SK-N-SH (cell line): ENCODE measurements around the gene PROM2.

ENCODE experiments used
- CTCF ChIP-seq: fragments of 200-600 bp; sonication (generic); IDR thresholded peaks from 2 replicates; pipeline ENCODE4 v1.6.1; 2017; ENCODE audit warnings: antibody characterized with exemption, mild to moderate bottlenecking, moderate library complexity
- EP300 ChIP-seq, 2 experiments: IDR thresholded peaks; 2 replicates each; pipeline versions ENCODE4 v1.4.0 to v1.6.1; 2012; ENCODE audit warnings: borderline replicate concordance in 1 of 2, low read depth in 1 of 2, low read length in 1 of 2
- POLR2AphosphoS5 ChIP-seq: IDR thresholded peaks from 2 replicates; pipeline ENCODE4 v1.6.1; 2012; ENCODE audit warnings: low read depth, low read length
- RAD21 ChIP-seq: IDR thresholded peaks from 2 replicates; pipeline ENCODE4 v1.6.1; 2012; ENCODE audit warnings: mild to moderate bottlenecking, low read length
- USF2 ChIP-seq: fragments of 150-350 bp; IDR thresholded peaks from 2 replicates; pipeline ENCODE4 v1.6.1; 2017; ENCODE audit warnings: antibody characterized with exemption, low read length, low read depth, borderline replicate concordance
- TF ChIP-seq, protein P1 (sequence below): IDR thresholded peaks from 2 replicates; pipeline ENCODE4 v1.6.1; 2012; ENCODE audit warnings: mild to moderate bottlenecking, low read depth, low read length, moderate library complexity
- TF ChIP-seq, protein P2 (sequence below): IDR thresholded peaks from 2 replicates; pipeline ENCODE4 v1.4.0; 2012; ENCODE audit warnings: low read depth

DNA sequence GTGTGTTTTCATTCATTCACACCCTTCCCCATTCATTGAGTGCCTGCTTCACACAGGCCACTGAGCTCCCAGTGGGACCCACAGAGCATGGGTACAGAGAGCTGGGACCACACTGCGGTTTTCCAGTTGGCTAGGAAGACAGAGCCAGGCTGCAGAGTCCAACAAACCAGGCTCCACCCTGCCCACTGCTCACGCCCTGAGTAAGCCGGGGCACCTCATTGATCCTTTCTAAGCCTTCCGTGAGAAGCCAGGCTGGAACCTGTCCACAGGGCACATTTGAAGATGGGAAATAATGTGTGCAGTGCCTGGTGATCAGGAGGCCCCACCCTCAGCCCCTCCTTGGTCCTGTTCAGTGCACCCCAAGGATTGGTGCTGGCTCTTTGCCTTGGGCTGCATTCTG, 36.4 kb downstream of the PROM2 start:
- TF ChIP-seq, protein P1, sequence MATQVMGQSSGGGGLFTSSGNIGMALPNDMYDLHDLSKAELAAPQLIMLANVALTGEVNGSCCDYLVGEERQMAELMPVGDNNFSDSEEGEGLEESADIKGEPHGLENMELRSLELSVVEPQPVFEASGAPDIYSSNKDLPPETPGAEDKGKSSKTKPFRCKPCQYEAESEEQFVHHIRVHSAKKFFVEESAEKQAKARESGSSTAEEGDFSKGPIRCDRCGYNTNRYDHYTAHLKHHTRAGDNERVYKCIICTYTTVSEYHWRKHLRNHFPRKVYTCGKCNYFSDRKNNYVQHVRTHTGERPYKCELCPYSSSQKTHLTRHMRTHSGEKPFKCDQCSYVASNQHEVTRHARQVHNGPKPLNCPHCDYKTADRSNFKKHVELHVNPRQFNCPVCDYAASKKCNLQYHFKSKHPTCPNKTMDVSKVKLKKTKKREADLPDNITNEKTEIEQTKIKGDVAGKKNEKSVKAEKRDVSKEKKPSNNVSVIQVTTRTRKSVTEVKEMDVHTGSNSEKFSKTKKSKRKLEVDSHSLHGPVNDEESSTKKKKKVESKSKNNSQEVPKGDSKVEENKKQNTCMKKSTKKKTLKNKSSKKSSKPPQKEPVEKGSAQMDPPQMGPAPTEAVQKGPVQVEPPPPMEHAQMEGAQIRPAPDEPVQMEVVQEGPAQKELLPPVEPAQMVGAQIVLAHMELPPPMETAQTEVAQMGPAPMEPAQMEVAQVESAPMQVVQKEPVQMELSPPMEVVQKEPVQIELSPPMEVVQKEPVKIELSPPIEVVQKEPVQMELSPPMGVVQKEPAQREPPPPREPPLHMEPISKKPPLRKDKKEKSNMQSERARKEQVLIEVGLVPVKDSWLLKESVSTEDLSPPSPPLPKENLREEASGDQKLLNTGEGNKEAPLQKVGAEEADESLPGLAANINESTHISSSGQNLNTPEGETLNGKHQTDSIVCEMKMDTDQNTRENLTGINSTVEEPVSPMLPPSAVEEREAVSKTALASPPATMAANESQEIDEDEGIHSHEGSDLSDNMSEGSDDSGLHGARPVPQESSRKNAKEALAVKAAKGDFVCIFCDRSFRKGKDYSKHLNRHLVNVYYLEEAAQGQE = no peak
- no peak for TF ChIP-seq CTCF
- TF ChIP-seq POLR2AphosphoS5 = no peak
- no peak for TF ChIP-seq RAD21
- TF ChIP-seq USF2 = no peak
- no peak for TF ChIP-seq EP300 (IDR thresholded peaks at IDR 0.05; ENCODE audit: borderline replicate concordance in 1 of 2, low read depth in 1 of 2, low read length in 1 of 2)
- TF ChIP-seq, protein P2, sequence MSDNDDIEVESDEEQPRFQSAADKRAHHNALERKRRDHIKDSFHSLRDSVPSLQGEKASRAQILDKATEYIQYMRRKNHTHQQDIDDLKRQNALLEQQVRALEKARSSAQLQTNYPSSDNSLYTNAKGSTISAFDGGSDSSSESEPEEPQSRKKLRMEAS = no peak
